HG03354 (cell line): ENCODE data around the gene TNFRSF1B.

Experiments
- ATAC-seq: cut with Tn5 transposase; IDR thresholded peaks from one replicate; pipeline ENCODE4 v1.9.1; 2021; ENCODE audit warnings: mild to moderate bottlenecking; ENCODE audit not compliant: unreplicated experiment, poor library complexity, severe bottlenecking

Gene TNFRSF1B

GRCh38 chr1:12185918-12186678 lies 19.3 kb downstream of the TNFRSF1B start:
- no peak for ATAC-seq

GRCh38 chr1:12186679-12186985 lies 19.8 kb downstream of the TNFRSF1B start:
- ATAC-seq, result no peak

- no peak for ATAC-seq
Measured at GRCh38 chr1:12188115-12188514, 21.3 kb downstream of the TNFRSF1B start.

GRCh38 chr1:12188657-12189327 lies 22.0 kb downstream of the TNFRSF1B start:
- ATAC-seq, result no peak

- ATAC-seq, result no peak
Measured at GRCh38 chr1:12189328-12189682, 22.5 kb downstream of the TNFRSF1B start.

- ATAC-seq, result no peak
Measured at GRCh38 chr1:12191242-12192032, 24.6 kb downstream of the TNFRSF1B start.

- ATAC-seq, result no peak
Measured at GRCh38 chr1:12194666-12195216, 27.9 kb downstream of the TNFRSF1B start.

GRCh38 chr1:12195416-12195815 lies 28.6 kb downstream of the TNFRSF1B start:
- no peak for ATAC-seq

GRCh38 chr1:12196641-12197482 lies 30.1 kb downstream of the TNFRSF1B start:
- no peak for ATAC-seq

GRCh38 chr1:12197483-12197880 lies 30.7 kb downstream of the TNFRSF1B start:
- no peak for ATAC-seq

GRCh38 chr1:12200208-12200607 lies 33.4 kb downstream of the TNFRSF1B start:
- no peak for ATAC-seq

GRCh38 chr1:12201352-12202189 lies 34.8 kb downstream of the TNFRSF1B start:
- ATAC-seq, result no peak

GRCh38 chr1:12202190-12202497 lies 35.4 kb downstream of the TNFRSF1B start:
- no peak for ATAC-seq

- ATAC-seq, result no peak
Measured at GRCh38 chr1:12202577-12202976, 35.8 kb downstream of the TNFRSF1B start.

- no peak for ATAC-seq
Measured at GRCh38 chr1:12203216-12204007, 36.6 kb downstream of the TNFRSF1B start.

- ATAC-seq, result no peak
Measured at GRCh38 chr1:12204140-12204539, 37.3 kb downstream of the TNFRSF1B start.

GRCh38 chr1:12204754-12205658 lies 38.2 kb downstream of the TNFRSF1B start:
- ATAC-seq, result no peak
